ENCODE results near the gene CTRL. TPM values are rescaled to one million over a fixed set of nuclear protein-coding genes. Genes with fewer than 3 reads are reported as not detected.

CTRL gene
- total RNA-seq, 1 donor from 2014 or later: 1.2 TPM

GRCh38 chr16:67924140-67924906, 7.3 kb downstream of the CTRL start:
- no peak for TF ChIP-seq CTCF (IDR thresholded peaks at IDR 0.05; ENCODE audit: insufficient read depth, low read depth, low read length)
- no peak for TF ChIP-seq EZH2 (IDR thresholded peaks at IDR 0.05; ENCODE audit: insufficient read depth, low read length)
- Mint-ChIP-seq H3K9me3 (ENCODE audit: unreplicated experiment) (no peaks in the 10 kb centered on the region), H3K36me3 (ENCODE audit: low read depth, unreplicated experiment) (peaks cover 6% of the 10 kb centered on the region), H3K27me3 (ENCODE audit: low read depth, unreplicated experiment) (no peaks in the 10 kb centered on the region), H3K4me3 (ENCODE audit: unreplicated experiment) (no peak overlapping the region), H3K4me1 (ENCODE audit: low read depth, unreplicated experiment) (peaks cover 9% of the 10 kb centered on the region), H3K27ac (ENCODE audit: unreplicated experiment) (no peak overlapping the region)
- H3K9ac ChIP-seq (ENCODE audit: low read length): no peak overlapping the region
- H3K27me3 ChIP-seq (ENCODE audit: insufficient read depth, low read length): no peaks in the 10 kb centered on the region
- peaks cover 13% of the 10 kb centered on the region for H3K79me2 ChIP-seq (ENCODE audit: insufficient read depth, low read length)
- H2AFZ ChIP-seq (ENCODE audit: low read depth, low read length): no peak overlapping the region
- no peak overlapping the region for H3K27ac ChIP-seq (ENCODE audit: low read depth, low read length)
- no peak for DNase-seq (ENCODE audit: low read depth)
- no peak overlapping the region for H3K4me2 ChIP-seq (ENCODE audit: low read length)
- H3K36me3 ChIP-seq (ENCODE audit: insufficient read depth, low read length): no peaks in the 10 kb centered on the region
- no peak for FAIRE-seq
- H3K9me3 ChIP-seq (ENCODE audit: insufficient read depth, low read depth, low read length): no peaks in the 10 kb centered on the region
- H3K4me3 ChIP-seq (ENCODE audit: insufficient read depth, low read depth, low read length): no peak overlapping the region
- H3K4me1 ChIP-seq (ENCODE audit: insufficient read depth, low read length): no peaks in the 10 kb centered on the region
- H4K20me1 ChIP-seq (ENCODE audit: insufficient read depth, low read length): peaks cover 89% of the 10 kb centered on the region

- no peak for FAIRE-seq
- H3K36me3 ChIP-seq (ENCODE audit: insufficient read depth, low read length): no peaks in the 10 kb centered on the region
- no peak for TF ChIP-seq EZH2 (IDR thresholded peaks at IDR 0.05; ENCODE audit: insufficient read depth, low read length)
- H3K4me2 ChIP-seq (ENCODE audit: low read length): no peak overlapping the region
- H3K4me1 ChIP-seq (ENCODE audit: insufficient read depth, low read length): no peaks in the 10 kb centered on the region
- H3K27ac Mint-ChIP-seq (ENCODE audit: unreplicated experiment): no peak overlapping the region
- no peaks in the 10 kb centered on the region for H3K27me3 Mint-ChIP-seq (ENCODE audit: low read depth, unreplicated experiment)
- H3K27me3 ChIP-seq (ENCODE audit: insufficient read depth, low read length): no peaks in the 10 kb centered on the region
- H3K36me3 Mint-ChIP-seq (ENCODE audit: low read depth, unreplicated experiment): peaks cover 6% of the 10 kb centered on the region
- no peak for DNase-seq (ENCODE audit: low read depth)
- H3K4me1 Mint-ChIP-seq (ENCODE audit: low read depth, unreplicated experiment): peaks cover 12% of the 10 kb centered on the region
- H3K9ac ChIP-seq (ENCODE audit: low read length): no peak overlapping the region
- H3K4me3 Mint-ChIP-seq (ENCODE audit: unreplicated experiment): no peak overlapping the region
- H3K4me3 ChIP-seq (ENCODE audit: insufficient read depth, low read depth, low read length): no peak overlapping the region
- H3K79me2 ChIP-seq (ENCODE audit: insufficient read depth, low read length): peaks cover 20% of the 10 kb centered on the region
- H3K27ac ChIP-seq (ENCODE audit: low read depth, low read length): no peak overlapping the region
- no peaks in the 10 kb centered on the region for H3K9me3 Mint-ChIP-seq (ENCODE audit: unreplicated experiment)
- H4K20me1 ChIP-seq (ENCODE audit: insufficient read depth, low read length): peaks cover 90% of the 10 kb centered on the region
- no peak overlapping the region for H2AFZ ChIP-seq (ENCODE audit: low read depth, low read length)
- H3K9me3 ChIP-seq (ENCODE audit: insufficient read depth, low read depth, low read length): no peaks in the 10 kb centered on the region
These were observed 8.1 kb downstream of the CTRL start for GRCh38 chr16:67923414-67924116.

- Histone ChIP-seq H3K9ac (ENCODE audit: low read length) (no peak overlapping the region), H3K4me3 (ENCODE audit: insufficient read depth, low read depth, low read length) (no peak overlapping the region), H3K27ac (ENCODE audit: low read depth, low read length) (no peak overlapping the region), H3K4me2 (ENCODE audit: low read length) (no peak overlapping the region), H3K79me2 (ENCODE audit: insufficient read depth, low read length) (peaks cover 20% of the 10 kb centered on the region), H4K20me1 (ENCODE audit: insufficient read depth, low read length) (peaks cover 90% of the 10 kb centered on the region), H2AFZ (ENCODE audit: low read depth, low read length) (no peak overlapping the region), H3K27me3 (ENCODE audit: insufficient read depth, low read length) (no peaks in the 10 kb centered on the region), H3K4me1 (ENCODE audit: insufficient read depth, low read length) (peaks cover 7% of the 10 kb centered on the region), H3K36me3 (ENCODE audit: insufficient read depth, low read length) (no peaks in the 10 kb centered on the region), H3K9me3 (ENCODE audit: insufficient read depth, low read depth, low read length) (no peaks in the 10 kb centered on the region)
- DNase-seq (ENCODE audit: low read depth) (no peak), FAIRE-seq (no peak)
- TF ChIP-seq EZH2 (IDR thresholded peaks at IDR 0.05; ENCODE audit: insufficient read depth, low read length) (no peak), CTCF (IDR thresholded peaks at IDR 0.05; ENCODE audit: insufficient read depth, low read depth, low read length) (no peak)
- no peaks in the 10 kb centered on the region for H3K9me3 Mint-ChIP-seq (ENCODE audit: unreplicated experiment)
- H3K27me3 Mint-ChIP-seq (ENCODE audit: low read depth, unreplicated experiment): no peaks in the 10 kb centered on the region
- H3K36me3 Mint-ChIP-seq (ENCODE audit: low read depth, unreplicated experiment): peaks cover 6% of the 10 kb centered on the region
- no peak overlapping the region for H3K4me3 Mint-ChIP-seq (ENCODE audit: unreplicated experiment)
- H3K27ac Mint-ChIP-seq (ENCODE audit: unreplicated experiment): no peak overlapping the region
- peaks cover 18% of the 10 kb centered on the region for H3K4me1 Mint-ChIP-seq (ENCODE audit: low read depth, unreplicated experiment)
These were observed 8.9 kb downstream of the CTRL start for GRCh38 chr16:67922740-67923139.

All from astrocyte (in vitro differentiated cells and primary cell).